ENCODE results near the gene CMTM2. TPM values are rescaled to one million over a fixed set of nuclear protein-coding genes. Genes with fewer than 3 reads are reported as not detected.

The CMTM2 gene
- total RNA-seq, 1 donor from 2014 or later: not detected

DNA sequence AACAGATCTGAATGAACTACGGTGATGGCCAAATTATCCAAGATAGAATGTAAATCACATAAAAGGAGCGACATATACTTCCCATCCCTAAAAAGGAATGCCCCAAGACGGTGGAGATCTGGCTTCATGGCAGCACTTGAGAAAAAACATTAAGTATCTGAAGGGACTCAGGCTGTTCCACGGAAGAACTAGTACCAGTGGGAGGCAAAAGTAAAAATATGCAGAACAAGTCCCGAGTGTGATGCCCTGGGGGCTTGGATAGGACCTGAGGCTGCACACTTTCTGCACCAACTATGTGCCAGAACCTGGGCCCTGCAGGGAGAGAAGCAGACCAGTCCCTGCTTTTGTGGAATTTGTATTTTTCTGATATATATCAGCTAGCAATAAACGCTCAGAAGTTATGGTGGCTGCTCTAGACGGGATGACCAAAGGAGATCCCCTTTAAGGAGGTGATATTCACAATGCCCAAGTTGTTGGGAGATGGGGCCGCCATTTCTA is 27.4 kb upstream of the CMTM2 start:
- H3K27me3 ChIP-seq: no peaks in the 10 kb centered on the region
- intact Hi-C loops (cut with DNase I): loop anchor here (2.0 to 10.0 kb wide), 2 partner anchors 29 to 47 kb away; no protein-coding TSS in a partner anchor
- DNase-seq (ENCODE audit: extremely low spot score in 2 of 2): no peak

DNA sequence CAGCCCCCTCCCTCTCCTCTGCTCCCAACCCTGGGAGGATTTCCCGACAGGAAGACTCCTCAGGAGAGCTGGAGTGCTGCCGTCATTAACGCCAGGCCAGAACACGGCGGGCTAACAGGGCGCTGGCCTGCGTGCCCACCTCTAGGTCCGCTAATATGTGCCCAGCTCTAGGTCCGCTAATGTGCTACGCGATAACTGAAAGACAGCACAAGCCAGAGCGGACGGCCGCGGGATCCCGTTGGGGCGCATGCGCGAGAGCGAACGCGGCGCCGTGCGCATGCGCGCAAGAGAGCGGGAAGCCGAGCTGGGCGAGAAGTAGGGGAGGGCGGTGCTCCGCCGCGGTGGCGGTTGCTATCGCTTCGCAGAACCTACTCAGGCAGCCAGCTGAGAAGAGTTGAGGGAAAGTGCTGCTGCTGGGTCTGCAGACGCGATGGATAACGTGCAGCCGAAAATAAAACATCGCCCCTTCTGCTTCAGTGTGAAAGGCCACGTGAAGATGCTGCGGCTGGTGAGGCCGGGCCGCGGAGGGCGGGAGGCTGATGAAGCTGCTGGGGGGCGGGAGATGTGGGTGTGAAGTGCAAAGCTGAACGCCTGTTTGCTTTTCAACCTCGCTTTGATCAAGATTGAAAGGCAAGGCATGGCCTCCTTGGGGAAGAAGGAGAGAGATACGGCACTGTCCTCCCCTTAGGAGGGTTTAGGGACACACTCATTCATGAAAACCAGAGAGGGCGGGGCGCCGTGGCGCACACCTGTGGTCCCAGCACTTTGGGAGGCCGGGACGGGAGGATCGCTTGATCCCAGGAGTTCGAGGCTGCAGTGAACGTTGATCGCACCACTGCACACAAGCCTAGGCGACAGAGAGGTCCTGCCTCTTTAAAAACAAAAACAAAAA is 26.7 kb upstream of the CMTM2 start, which contains the start of gene CKLF:
Gene CKLF, plus strand, starts transcription at position 291 of the 892 bp plus-strand sequence. Its CDS starts 140 bp downstream, at position 431.
- peak within 1 kb of the TSS; percentile 89 for H3K27ac ChIP-seq
- intact Hi-C loops (cut with DNase I): loop anchor here (10.0 kb wide), 1 partner anchor 48 kb away; no protein-coding TSS in a partner anchor
- H3K9me3 ChIP-seq: no peaks in the 10 kb centered on the region
- no peaks in the 10 kb centered on the region for H3K27me3 ChIP-seq
- peak in 1 of 2 donors; percentile 91 for DNase-seq (ENCODE audit: extremely low spot score in 2 of 2)
- H3K36me3 ChIP-seq: no peaks in the 10 kb centered on the region
- peaks cover 60% of the 10 kb centered on the region for H3K4me1 ChIP-seq
- H3K4me3 ChIP-seq: peak within 1 kb of the TSS; percentile 58 to 64
- TF ChIP-seq POLR2A (IDR thresholded peaks at IDR 0.05) (peak in 1 of 2 donors; percentile 71), CTCF (IDR thresholded peaks at IDR 0.05) (no peak), POLR2AphosphoS5 (IDR thresholded peaks at IDR 0.05; ENCODE audit: insufficient read depth in 1 of 2, low read depth in 1 of 2) (peak; percentile 97 to 98)

More for the DNA sequence above, 27.4 kb upstream of the CMTM2 start:
- Histone ChIP-seq H3K36me3 (no peaks in the 10 kb centered on the region), H3K9me3 (no peaks in the 10 kb centered on the region), H3K4me1 (peaks cover 60% of the 10 kb centered on the region), H3K27ac (peak overlapping the region; percentile 89), H3K4me3 (peak overlapping the region; percentile 58 to 64)
- TF ChIP-seq POLR2AphosphoS5 (IDR thresholded peaks at IDR 0.05; ENCODE audit: insufficient read depth in 1 of 2, low read depth in 1 of 2) (no peak), POLR2A (IDR thresholded peaks at IDR 0.05) (no peak), CTCF (IDR thresholded peaks at IDR 0.05) (no peak)

DNA sequence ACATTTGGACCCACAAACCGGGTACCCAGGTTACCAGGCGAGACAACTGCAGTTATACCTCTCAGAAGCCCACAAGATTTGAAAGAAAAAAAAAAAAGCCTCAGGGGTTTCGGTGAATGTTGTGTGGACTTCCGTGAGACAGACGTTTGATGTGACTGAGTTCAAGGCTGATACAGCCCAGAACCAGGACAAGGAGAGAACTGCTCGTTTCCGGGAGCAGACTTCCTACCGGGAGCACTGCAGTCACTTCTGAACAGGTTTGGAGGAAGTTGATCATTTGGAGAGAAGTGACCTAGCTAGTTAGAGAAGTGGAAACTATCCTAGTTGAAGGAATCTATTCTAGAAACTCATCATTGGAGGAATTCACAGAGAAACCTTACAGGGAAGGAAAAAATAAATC is 26.0 kb upstream of the CMTM2 start:
- intact Hi-C loops (cut with DNase I): loop anchor here (10.0 kb wide), 1 partner anchor 48 kb away; no protein-coding TSS in a partner anchor
- no peaks in the 10 kb centered on the region for H3K9me3 ChIP-seq
- peak overlapping the region; percentile 58 to 64 for H3K4me3 ChIP-seq
- peaks cover 60% of the 10 kb centered on the region for H3K4me1 ChIP-seq
- DNase-seq (ENCODE audit: extremely low spot score in 2 of 2): peak in 1 of 2 donors; percentile 70
- H3K27ac ChIP-seq: peak overlapping the region; percentile 89
- no peaks in the 10 kb centered on the region for H3K36me3 ChIP-seq
- H3K27me3 ChIP-seq: no peaks in the 10 kb centered on the region
- TF ChIP-seq CTCF (IDR thresholded peaks at IDR 0.05) (no peak), POLR2A (IDR thresholded peaks at IDR 0.05) (no peak), POLR2AphosphoS5 (IDR thresholded peaks at IDR 0.05; ENCODE audit: insufficient read depth in 1 of 2, low read depth in 1 of 2) (no peak)

DNA sequence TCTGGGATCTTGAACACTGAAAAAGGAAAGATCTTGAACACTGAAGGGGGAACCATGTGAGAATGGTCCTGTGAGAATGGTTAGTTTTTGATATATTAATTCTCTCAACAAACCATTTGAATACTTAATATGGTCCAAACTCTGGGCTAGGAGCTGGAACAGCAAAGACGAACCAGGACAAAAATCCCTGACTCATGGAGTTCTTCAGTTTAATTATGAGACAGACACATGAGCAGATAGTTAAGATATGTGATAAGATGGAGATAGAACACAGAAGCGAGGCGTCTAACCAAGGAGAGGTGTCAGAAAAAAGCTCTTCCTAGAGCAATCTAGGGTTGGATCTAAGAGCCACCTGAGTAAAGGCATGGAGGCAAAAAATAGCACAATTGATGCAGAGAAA is 25.2 kb upstream of the CMTM2 start:
- H3K27ac ChIP-seq: peak overlapping the region; percentile 89
- no peaks in the 10 kb centered on the region for H3K36me3 ChIP-seq
- DNase-seq (ENCODE audit: extremely low spot score in 2 of 2): no peak
- peaks cover 56% of the 10 kb centered on the region for H3K4me1 ChIP-seq
- intact Hi-C loops (cut with DNase I): loop anchor here (10.0 kb wide), 1 partner anchor 49 kb away; no protein-coding TSS in a partner anchor
- no peaks in the 10 kb centered on the region for H3K9me3 ChIP-seq
- H3K27me3 ChIP-seq: no peaks in the 10 kb centered on the region
- peak overlapping the region; percentile 58 to 64 for H3K4me3 ChIP-seq
- TF ChIP-seq POLR2AphosphoS5 (IDR thresholded peaks at IDR 0.05; ENCODE audit: insufficient read depth in 1 of 2, low read depth in 1 of 2) (no peak), POLR2A (IDR thresholded peaks at IDR 0.05) (no peak), CTCF (IDR thresholded peaks at IDR 0.05) (no peak)
